GM18907 (cell line): ENCODE measurements around the gene ADM.

Experiments
- ATAC-seq: cut with Tn5 transposase; IDR thresholded peaks from one replicate; pipeline ENCODE4 v1.9.1; 2021; ENCODE audit warnings: mild to moderate bottlenecking, moderate library complexity; ENCODE audit not compliant: unreplicated experiment

The ADM gene

GRCh38 chr11:10308201-10308954, 3.5 kb downstream of the ADM start:
- ATAC-seq = no peak

GRCh38 chr11:10309163-10310093, 4.6 kb downstream of the ADM start:
- no peak for ATAC-seq

GRCh38 chr11:10310301-10310841, 5.5 kb downstream of the ADM start:
- ATAC-seq = no peak

GRCh38 chr11:10311802-10312201, 6.9 kb downstream of the ADM start:
- no peak for ATAC-seq

- ATAC-seq = peak; percentile 63
Observed at GRCh38 chr11:10314199-10315072, 9.6 kb downstream of the ADM start.

GRCh38 chr11:10315083-10315482, 10.2 kb downstream of the ADM start:
- no peak for ATAC-seq

GRCh38 chr11:10317151-10317755, 12.4 kb downstream of the ADM start:
- peak; percentile 16 for ATAC-seq

GRCh38 chr11:10317776-10318526, 13.1 kb downstream of the ADM start:
- peak; percentile 75 for ATAC-seq

- no peak for ATAC-seq
Observed at GRCh38 chr11:10318527-10318802, 13.6 kb downstream of the ADM start.

GRCh38 chr11:10319702-10320558, 15.1 kb downstream of the ADM start:
- no peak for ATAC-seq

GRCh38 chr11:10320736-10321465, 16.0 kb downstream of the ADM start:
- no peak for ATAC-seq

GRCh38 chr11:10322401-10322800, 17.5 kb downstream of the ADM start:
- no peak for ATAC-seq

GRCh38 chr11:10322830-10323792, 18.2 kb downstream of the ADM start:
- peak; percentile 45 for ATAC-seq

- no peak for ATAC-seq
Observed at GRCh38 chr11:10323793-10324170, 18.9 kb downstream of the ADM start.

- ATAC-seq = no peak
Observed at GRCh38 chr11:10324474-10324873, 19.6 kb downstream of the ADM start.

GRCh38 chr11:10325277-10326011, 20.6 kb downstream of the ADM start:
- ATAC-seq = no peak
